OCI-LY1 (cell line): ENCODE data around the gene FBXO30.

Source experiments
- H2AFZ ChIP-seq: fragments of 200-600 bp; sonication (generic), shearing (Covaris generic); 2 replicates; pipeline ENCODE4 v1.6.0; 2014; ENCODE audit warnings: antibody characterized with exemption, mild to moderate bottlenecking, low read length
- H3F3A ChIP-seq: fragments of 200-600 bp; sonication (generic), shearing (Covaris generic); 2 replicates; pipeline ENCODE4 v1.6.0; 2014; ENCODE audit warnings: mild to moderate bottlenecking, antibody characterized with exemption, low read length, moderate library complexity; ENCODE audit not compliant: insufficient read depth
- H3K27ac ChIP-seq: fragments of 200-600 bp; sonication (generic); 2 replicates; pipeline ENCODE4 v1.5.1; 2014; ENCODE audit warnings: low read length, mixed run types, mild to moderate bottlenecking, low read depth; ENCODE audit not compliant: poor library complexity, severe bottlenecking
- H3K27me3 ChIP-seq: fragments of 200-600 bp; sonication (generic); 2 replicates; pipeline ENCODE4 v1.6.0; 2014; ENCODE audit warnings: antibody characterized with exemption, mild to moderate bottlenecking, low read length, moderate library complexity; ENCODE audit not compliant: insufficient read depth
- H3K36me3 ChIP-seq: fragments of 200-600 bp; sonication (generic); 2 replicates; pipeline ENCODE4 v1.6.1; 2014; ENCODE audit warnings: mild to moderate bottlenecking, antibody characterized with exemption, low read length, moderate library complexity, mixed read lengths; ENCODE audit not compliant: insufficient read depth
- H3K4me1 ChIP-seq: fragments of 200-600 bp; sonication (generic); 2 replicates; pipeline ENCODE4 v1.5.1; 2014; ENCODE audit warnings: mild to moderate bottlenecking, low read length, moderate library complexity; ENCODE audit not compliant: insufficient read depth, severe bottlenecking
- H3K4me2 ChIP-seq: fragments of 200-600 bp; sonication (generic), shearing (Covaris generic); 2 replicates; pipeline ENCODE4 v1.6.1; 2014; ENCODE audit warnings: low read length
- H3K4me3 ChIP-seq: fragments of 200-600 bp; sonication (generic); 2 replicates; pipeline ENCODE4 v1.5.1; 2014; ENCODE audit warnings: low read length, low read depth, mild to moderate bottlenecking, mixed read lengths; ENCODE audit not compliant: poor library complexity, severe bottlenecking
- H3K79me2 ChIP-seq: fragments of 200-600 bp; shearing (Covaris generic); 2 replicates; pipeline ENCODE4 v1.6.1; 2016; ENCODE audit warnings: mixed run types, low read length, mixed read lengths; ENCODE audit not compliant: insufficient read depth
- H3K9ac ChIP-seq: fragments of 200-600 bp; sonication (generic), shearing (Covaris generic); 2 replicates; pipeline ENCODE4 v1.6.1; 2014; ENCODE audit warnings: mild to moderate bottlenecking, low read length, mixed read lengths
- H3K9me2 ChIP-seq: fragments of 200-600 bp; sonication (generic), shearing (Covaris generic); 2 replicates; pipeline ENCODE4 v1.6.1; 2014; ENCODE audit warnings: low read depth, mild to moderate bottlenecking, low read length, mixed read lengths
- H3K9me3 ChIP-seq: fragments of 200-600 bp; shearing (Covaris generic); 2 replicates; pipeline ENCODE4 v1.6.1; 2014; ENCODE audit warnings: low read length, mixed read lengths
- H4K20me1 ChIP-seq: fragments of 200-600 bp; sonication (generic), shearing (Covaris generic); 2 replicates; pipeline ENCODE4 v1.6.0; 2016; ENCODE audit warnings: mild to moderate bottlenecking, low read length; ENCODE audit not compliant: insufficient read depth
- CTCF ChIP-seq: fragments of 200-600 bp; sonication (generic), shearing (Covaris generic); IDR thresholded peaks from 2 replicates; pipeline ENCODE4 v1.5.1; 2017; ENCODE audit warnings: mild to moderate bottlenecking, antibody characterized with exemption, low read length, moderate library complexity, mixed read lengths
- EZH2 ChIP-seq: fragments of 200-600 bp; sonication (generic), shearing (Covaris generic); IDR thresholded peaks from 2 replicates; pipeline ENCODE4 v1.8.0; 2017; ENCODE audit warnings: borderline replicate concordance, mixed run types, mild to moderate bottlenecking, antibody characterized with exemption, low read length, moderate library complexity, mixed read lengths

The FBXO30 gene

GRCh38 chr6:145761584-145761983 lies 53.0 kb downstream of the FBXO30 start:
- no peak overlapping the region for H3K27ac ChIP-seq
- no peaks in the 10 kb centered on the region for H3K27me3 ChIP-seq
- H3F3A ChIP-seq = no peaks in the 10 kb centered on the region
- H3K9me2 ChIP-seq = no peaks in the 10 kb centered on the region
- H3K4me3 ChIP-seq = no peak overlapping the region
- H3K79me2 ChIP-seq = no peaks in the 10 kb centered on the region
- no peaks in the 10 kb centered on the region for H3K9me3 ChIP-seq
- no peak overlapping the region for H2AFZ ChIP-seq
- peaks cover 17% of the 10 kb centered on the region for H3K4me1 ChIP-seq
- TF ChIP-seq EZH2 (no peak), CTCF (peak; percentile 75)
- no peak overlapping the region for H3K4me2 ChIP-seq
- H3K36me3 ChIP-seq = no peaks in the 10 kb centered on the region
- no peaks in the 10 kb centered on the region for H4K20me1 ChIP-seq
- H3K9ac ChIP-seq = no peak overlapping the region

- no peak overlapping the region for H3K9ac ChIP-seq
- no peak overlapping the region for H3K4me2 ChIP-seq
- no peaks in the 10 kb centered on the region for H3F3A ChIP-seq
- H3K27ac ChIP-seq = no peak overlapping the region
- no peaks in the 10 kb centered on the region for H3K9me2 ChIP-seq
- peaks cover 12% of the 10 kb centered on the region for H3K4me1 ChIP-seq
- no peaks in the 10 kb centered on the region for H3K9me3 ChIP-seq
- no peak for TF ChIP-seq CTCF
- TF ChIP-seq EZH2 = no peak
- H2AFZ ChIP-seq = no peak overlapping the region
- H3K27me3 ChIP-seq = no peaks in the 10 kb centered on the region
- H3K36me3 ChIP-seq = no peaks in the 10 kb centered on the region
- H3K4me3 ChIP-seq = no peak overlapping the region
- H3K79me2 ChIP-seq = no peaks in the 10 kb centered on the region
- no peaks in the 10 kb centered on the region for H4K20me1 ChIP-seq
Observed at GRCh38 chr6:145758113-145758512, 56.5 kb downstream of the FBXO30 start.

- Histone ChIP-seq H3K27ac (no peak overlapping the region), H3K9me3 (no peaks in the 10 kb centered on the region), H4K20me1 (no peaks in the 10 kb centered on the region), H3K27me3 (no peaks in the 10 kb centered on the region), H3F3A (no peaks in the 10 kb centered on the region), H3K9ac (no peak overlapping the region), H3K36me3 (no peaks in the 10 kb centered on the region), H2AFZ (no peak overlapping the region), H3K79me2 (no peaks in the 10 kb centered on the region), H3K4me2 (no peak overlapping the region), H3K9me2 (no peaks in the 10 kb centered on the region), H3K4me1 (peaks cover 2% of the 10 kb centered on the region), H3K4me3 (no peak overlapping the region)
- TF ChIP-seq CTCF (no peak), EZH2 (no peak)
Observed at GRCh38 chr6:145756170-145756662, 58.4 kb downstream of the FBXO30 start.
